ENCODE results near the gene TNP1. TPM values are rescaled to one million over a fixed set of nuclear protein-coding genes. Genes with fewer than 3 reads are reported as not detected.
A peak's percentile ranks its signal among the peaks of the same experiment; 100 is the strongest.

The TNP1 gene
- total RNA-seq, 4 donors from 2014 or later, result not detected

GRCh38 chr2:216897561-216898203 is 37.8 kb upstream of the TNP1 start:
- Histone ChIP-seq H3K4me1 (no peaks in the 10 kb centered on the region), H3K9me3 (no peaks in the 10 kb centered on the region), H3K36me3 (no peaks in the 10 kb centered on the region), H3K4me3 (no peak overlapping the region), H3K27me3 (no peaks in the 10 kb centered on the region), H3K27ac (no peak overlapping the region)
- 79 to 84% methylated on average over 2 of the region's 2 CpGs for WGBS, 2 donors (ENCODE audit: low coverage in 1 of 2)
- intact Hi-C loops (cut with DNase I; ENCODE audit: low total_unique reads) (no loop called here), in situ Hi-C loops (cut with MboI; ENCODE audit: low pct_ligation_motif_present in 1 of 4, low pct_unique_long_range_greater_than_20kb in 1 of 4, low sequenced_read_pairs in 3 of 4) (no loop called here)
- TF ChIP-seq POLR2A (IDR thresholded peaks at IDR 0.05) (no peak), EP300 (IDR thresholded peaks at IDR 0.05; ENCODE audit: low read depth) (no peak), CTCF (IDR thresholded peaks at IDR 0.05) (no peak), POLR2AphosphoS5 (IDR thresholded peaks at IDR 0.05) (no peak)
- DNase-seq, result no peak

GRCh38 chr2:216890138-216890537 is 30.3 kb upstream of the TNP1 start:
- TF ChIP-seq CTCF (IDR thresholded peaks at IDR 0.05), result no peak
- no peak for TF ChIP-seq POLR2AphosphoS5 (IDR thresholded peaks at IDR 0.05)
- no peak for TF ChIP-seq POLR2A (IDR thresholded peaks at IDR 0.05)
- no peak for TF ChIP-seq EP300 (IDR thresholded peaks at IDR 0.05; ENCODE audit: low read depth)
- H3K4me1 ChIP-seq, result no peaks in the 10 kb centered on the region
- H3K9me3 ChIP-seq, result no peaks in the 10 kb centered on the region
- H3K36me3 ChIP-seq, result no peaks in the 10 kb centered on the region
- no peaks in the 10 kb centered on the region for H3K27me3 ChIP-seq
- no peak overlapping the region for H3K4me3 ChIP-seq
- intact Hi-C loops (cut with DNase I; ENCODE audit: low total_unique reads), result no loop called here
- DNase-seq, result no peak
- in situ Hi-C loops (cut with MboI; ENCODE audit: low pct_ligation_motif_present in 1 of 4, low pct_unique_long_range_greater_than_20kb in 1 of 4, low sequenced_read_pairs in 3 of 4), result no loop called here
- 74 to 96% methylated on average over 2 of the region's 2 CpGs for WGBS, 2 donors (ENCODE audit: low coverage in 1 of 2)
- no peak overlapping the region for H3K27ac ChIP-seq

GRCh38 chr2:216888887-216889622 is 29.2 kb upstream of the TNP1 start:
- DNase-seq, result peak; percentile 11
- intact Hi-C loops (cut with DNase I; ENCODE audit: low total_unique reads) (no loop called here), in situ Hi-C loops (cut with MboI; ENCODE audit: low pct_ligation_motif_present in 1 of 4, low pct_unique_long_range_greater_than_20kb in 1 of 4, low sequenced_read_pairs in 3 of 4) (no loop called here)
- Histone ChIP-seq H3K4me3 (no peak overlapping the region), H3K36me3 (no peaks in the 10 kb centered on the region), H3K27ac (peak overlapping the region in 1 of 4 donors; percentile 46), H3K4me1 (no peaks in the 10 kb centered on the region), H3K27me3 (no peaks in the 10 kb centered on the region), H3K9me3 (no peaks in the 10 kb centered on the region)
- TF ChIP-seq EP300 (IDR thresholded peaks at IDR 0.05; ENCODE audit: low read depth) (no peak), POLR2AphosphoS5 (IDR thresholded peaks at IDR 0.05) (peak in 2 of 3 donors; percentile 51 to 76)
- WGBS, 2 donors (ENCODE audit: low coverage in 1 of 2), result 70% methylated on average over 8 of the region's 8 CpGs; no CpG with 5 or more reads in 1 of the 2 donors

- Histone ChIP-seq H3K27me3 (no peaks in the 10 kb centered on the region), H3K4me3 (no peak overlapping the region), H3K36me3 (no peaks in the 10 kb centered on the region), H3K27ac (no peak overlapping the region), H3K4me1 (no peaks in the 10 kb centered on the region), H3K9me3 (no peaks in the 10 kb centered on the region)
- WGBS, 2 donors (ENCODE audit: low coverage in 1 of 2), result 89 to 92% methylated on average over 4 to 5 of the region's 5 CpGs
- in situ Hi-C loops (cut with MboI; ENCODE audit: low pct_ligation_motif_present in 1 of 4, low pct_unique_long_range_greater_than_20kb in 1 of 4, low sequenced_read_pairs in 3 of 4) (no loop called here), intact Hi-C loops (cut with DNase I; ENCODE audit: low total_unique reads) (no loop called here)
- DNase-seq, result no peak
- TF ChIP-seq EP300 (IDR thresholded peaks at IDR 0.05; ENCODE audit: low read depth), result no peak
- TF ChIP-seq POLR2A (IDR thresholded peaks at IDR 0.05), result no peak
- no peak for TF ChIP-seq POLR2AphosphoS5 (IDR thresholded peaks at IDR 0.05)
- TF ChIP-seq CTCF (IDR thresholded peaks at IDR 0.05), result no peak
Observed at GRCh38 chr2:216888081-216888480, 28.2 kb upstream of the TNP1 start.
